ENCODE measurements around the gene EMX1.

EMX1 gene

GRCh38 chr2:72959554-72959953 is 42.2 kb downstream of the EMX1 start:
- no peak for TF ChIP-seq POLR2A (IDR thresholded peaks at IDR 0.05; ENCODE audit: low read depth, low read length)
- DNase-seq (ENCODE audit: insufficient read length, low spot score): no peak
- FAIRE-seq: no peak

DNA sequence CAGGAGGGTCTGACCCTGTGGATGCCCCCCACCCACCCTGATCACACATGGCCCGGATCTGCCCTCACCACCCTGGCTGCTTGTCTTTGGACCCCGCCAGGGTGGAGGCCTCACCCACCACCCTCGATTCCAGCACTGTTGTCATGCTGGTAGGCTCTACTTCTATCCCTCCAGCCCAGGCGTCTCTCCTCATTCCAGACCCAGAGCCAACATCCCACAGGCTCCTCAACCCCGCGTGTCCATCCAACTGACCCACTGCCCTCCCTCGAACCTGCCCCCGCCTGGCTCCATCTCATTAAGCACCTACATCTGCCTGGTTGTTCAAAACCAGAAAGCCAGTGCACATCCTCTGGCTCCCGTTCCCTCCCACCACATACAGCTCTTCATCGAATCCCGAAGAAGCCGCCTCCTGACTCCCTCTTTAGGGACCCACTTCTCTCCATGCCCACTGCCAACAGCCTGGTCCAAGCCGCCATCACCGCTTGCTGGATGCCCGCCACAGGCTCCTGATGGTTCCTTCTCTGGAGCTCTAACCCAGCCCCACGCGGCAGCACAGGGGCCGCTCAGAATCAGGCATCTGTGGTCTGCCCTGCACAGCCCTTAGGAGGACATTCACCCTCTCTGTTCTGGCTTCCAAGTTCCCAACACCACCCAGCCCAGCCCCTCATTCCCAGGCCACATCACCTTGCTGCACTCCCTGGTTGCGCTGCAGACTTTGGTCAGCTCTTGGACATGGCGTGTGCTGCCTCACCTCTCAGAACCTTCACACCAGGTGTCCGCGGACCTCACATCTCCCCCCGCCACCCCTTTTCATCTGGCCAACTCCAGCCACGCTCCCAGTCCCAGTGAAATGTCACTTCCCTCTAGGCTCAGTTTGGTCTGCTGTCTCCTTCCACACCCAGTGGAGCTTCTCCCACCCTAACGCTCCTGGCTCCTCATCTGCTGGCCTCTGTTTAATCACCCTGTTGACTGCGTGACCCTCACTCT is 43.0 kb downstream of the EMX1 start:
- TF ChIP-seq POLR2A (IDR thresholded peaks at IDR 0.05; ENCODE audit: low read depth, low read length): no peak
- FAIRE-seq: no peak
- no peak for DNase-seq (ENCODE audit: insufficient read length, low spot score)

DNA sequence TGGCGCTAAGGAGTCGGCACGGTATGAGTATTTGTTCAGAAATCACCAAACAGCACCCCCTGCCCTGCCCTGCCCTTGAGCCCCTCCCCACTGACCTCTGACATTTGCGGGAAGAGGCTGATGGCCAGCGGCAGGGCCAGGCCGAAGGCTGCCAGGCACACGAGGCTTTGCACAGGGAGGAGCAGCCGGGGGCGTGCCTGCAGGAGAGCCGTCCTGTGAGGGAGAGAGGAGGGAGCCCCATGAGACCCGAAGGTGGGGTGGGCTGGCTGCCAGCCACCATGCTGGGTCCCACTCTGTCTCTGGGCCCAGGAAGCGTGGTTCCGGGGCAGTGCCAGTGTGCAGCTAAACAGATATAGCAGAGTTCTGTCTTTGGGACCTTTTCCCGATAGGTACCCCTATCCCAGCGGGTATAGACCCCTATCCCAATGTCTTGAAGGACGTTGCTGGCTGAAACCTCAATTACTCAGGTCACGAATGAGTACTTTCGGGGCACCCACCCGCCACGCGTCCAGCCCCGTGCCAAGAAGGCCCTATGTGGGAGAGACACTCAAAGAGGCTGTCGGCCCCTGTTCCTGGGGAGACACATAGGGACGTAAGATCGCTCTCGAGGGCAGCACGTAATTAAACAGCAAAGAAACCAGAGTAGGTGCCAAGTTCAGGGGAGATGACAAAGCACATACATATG is 43.9 kb downstream of the EMX1 start:
- no peak for DNase-seq (ENCODE audit: insufficient read length, low spot score)
- FAIRE-seq: no peak
- TF ChIP-seq POLR2A (IDR thresholded peaks at IDR 0.05; ENCODE audit: low read depth, low read length): no peak

DNA sequence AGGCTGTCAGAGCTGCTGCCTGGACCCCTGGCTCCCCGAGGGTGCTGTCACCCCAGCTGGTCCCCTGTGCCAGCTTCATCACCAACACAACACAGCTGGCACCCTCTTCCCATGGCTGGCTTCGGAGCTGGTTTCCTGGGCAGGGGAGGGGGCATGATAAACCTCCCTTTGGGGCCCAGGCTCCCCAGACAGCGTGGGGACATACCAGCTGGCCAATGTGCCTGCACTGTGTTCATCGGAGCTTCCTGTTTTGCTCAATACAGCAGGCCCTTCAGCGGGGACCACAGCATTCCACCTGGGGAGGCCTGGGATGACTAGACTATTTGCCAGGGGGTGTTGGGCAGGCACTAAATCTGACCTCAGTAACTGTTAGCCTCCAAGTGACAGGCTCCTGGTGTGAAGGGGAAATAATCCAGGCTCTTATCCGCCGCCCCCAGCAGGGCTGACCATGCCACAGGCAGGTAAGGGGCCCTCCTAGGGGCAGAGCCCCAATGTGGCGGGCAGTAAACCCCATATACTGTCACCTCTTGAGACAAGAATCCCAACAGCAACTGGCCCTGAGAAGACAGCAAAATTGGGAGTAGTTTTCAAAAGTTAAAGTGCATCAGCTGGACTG is 44.6 kb downstream of the EMX1 start:
- no peak for DNase-seq (ENCODE audit: insufficient read length, low spot score)
- no peak for FAIRE-seq
- no peak for TF ChIP-seq POLR2A (IDR thresholded peaks at IDR 0.05; ENCODE audit: low read depth, low read length)

DNA sequence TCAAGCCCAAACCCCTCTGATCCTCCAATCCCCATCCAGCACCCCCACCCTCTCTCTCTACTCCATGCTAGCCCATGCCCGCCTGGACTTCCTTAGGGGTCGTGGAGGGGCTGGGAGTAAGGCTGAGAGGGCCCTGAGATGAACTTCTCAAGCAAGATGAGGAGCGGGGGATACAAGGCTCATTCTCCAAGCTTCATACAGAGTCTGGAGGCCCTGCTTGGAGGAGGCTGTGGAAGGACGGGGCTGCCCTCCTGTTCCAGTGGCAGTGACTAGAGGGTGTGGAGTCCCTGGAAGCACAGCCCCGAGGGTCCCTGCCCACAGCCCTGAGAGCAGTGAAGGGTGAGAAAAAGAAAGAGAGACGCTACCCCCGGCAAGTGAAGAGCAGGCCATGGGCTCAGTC is 45.6 kb downstream of the EMX1 start:
- no peak for TF ChIP-seq POLR2A (IDR thresholded peaks at IDR 0.05; ENCODE audit: low read depth, low read length)
- FAIRE-seq (no peak), DNase-seq (ENCODE audit: insufficient read length, low spot score) (no peak)

DNA sequence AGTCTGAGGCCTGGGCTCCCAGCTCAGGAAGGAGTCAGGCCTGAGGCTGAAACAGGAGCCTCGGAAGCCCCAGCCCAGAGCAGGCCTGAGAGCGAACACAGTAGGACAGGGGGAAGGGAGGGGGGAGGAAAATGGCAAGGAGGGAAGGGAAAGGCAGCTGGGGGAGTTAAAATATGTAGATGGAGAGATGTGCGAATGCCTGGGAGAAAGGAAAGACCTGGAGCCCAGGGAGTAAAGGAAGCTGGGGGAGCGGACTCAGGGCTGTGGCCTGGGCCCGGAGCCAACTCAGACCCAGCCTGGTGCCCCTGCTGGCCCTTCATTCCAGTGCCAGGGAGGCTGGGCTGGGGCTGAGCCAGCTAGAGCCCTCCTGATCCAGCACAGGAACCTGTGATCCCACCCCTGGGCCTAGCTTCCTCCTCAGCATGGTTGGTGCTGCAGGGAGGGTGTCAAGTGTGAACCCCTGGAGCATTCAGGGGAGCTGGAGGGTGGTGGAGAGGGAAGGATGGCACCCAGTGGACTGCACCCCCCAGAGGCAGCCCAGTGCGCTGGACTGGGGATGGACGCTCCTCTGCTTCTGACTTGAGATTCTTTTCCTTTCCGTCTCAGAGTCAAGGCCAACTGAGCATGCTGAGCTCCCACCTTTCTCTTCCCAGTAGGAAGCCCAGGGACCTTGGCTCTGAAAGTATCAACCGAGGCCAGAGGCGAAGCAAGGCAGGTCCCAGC is 46.3 kb downstream of the EMX1 start:
- FAIRE-seq: no peak

DNA sequence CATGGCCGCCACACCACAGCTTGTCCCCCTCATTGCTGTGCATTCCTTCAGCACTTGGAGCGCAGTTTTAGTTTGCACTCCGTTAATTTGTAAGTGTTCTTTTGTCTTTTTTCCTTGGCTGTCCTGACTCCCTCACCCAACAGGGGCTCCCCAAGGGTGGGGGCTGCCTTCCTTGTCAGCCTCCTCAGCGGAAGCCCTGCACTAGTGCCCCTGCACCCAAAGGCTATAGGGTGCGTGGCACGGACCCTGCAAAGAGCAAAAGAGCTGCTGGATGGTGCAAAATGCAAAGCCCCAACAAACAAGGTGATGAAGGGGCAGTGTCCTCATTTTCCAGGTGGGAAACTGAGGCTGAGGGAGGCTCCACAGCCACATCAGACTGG is 46.8 kb downstream of the EMX1 start:
- no peak for TF ChIP-seq POLR2A (IDR thresholded peaks at IDR 0.05; ENCODE audit: low read depth, low read length)
- DNase-seq (ENCODE audit: insufficient read length, low spot score) (no peak), FAIRE-seq (no peak)

More for the DNA sequence above, 46.3 kb downstream of the EMX1 start:
- DNase-seq (ENCODE audit: insufficient read length, low spot score): no peak
- TF ChIP-seq POLR2A (IDR thresholded peaks at IDR 0.05; ENCODE audit: low read depth, low read length): no peak

DNA sequence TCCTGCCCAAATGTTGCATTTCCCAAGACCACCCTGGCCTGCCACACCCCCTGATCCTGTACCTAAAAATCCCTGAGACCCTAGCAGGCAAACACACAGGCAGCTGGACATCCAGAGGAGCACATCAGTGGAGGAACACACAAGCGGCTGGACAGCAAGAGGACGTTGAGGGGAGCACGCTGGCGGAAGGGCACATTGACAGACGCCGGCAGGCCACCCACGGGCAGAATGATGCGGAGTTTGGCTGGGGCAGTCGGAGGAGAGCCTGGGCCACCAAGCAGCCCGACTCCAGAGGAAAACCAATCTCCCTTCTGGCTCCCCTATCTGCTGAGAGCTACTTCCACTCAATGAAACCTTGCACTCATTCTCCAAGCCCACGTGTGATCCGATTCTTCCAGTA is 47.7 kb downstream of the EMX1 start:
- no peak for TF ChIP-seq POLR2A (IDR thresholded peaks at IDR 0.05; ENCODE audit: low read depth, low read length)
- FAIRE-seq (no peak), DNase-seq (ENCODE audit: insufficient read length, low spot score) (no peak)

DNA sequence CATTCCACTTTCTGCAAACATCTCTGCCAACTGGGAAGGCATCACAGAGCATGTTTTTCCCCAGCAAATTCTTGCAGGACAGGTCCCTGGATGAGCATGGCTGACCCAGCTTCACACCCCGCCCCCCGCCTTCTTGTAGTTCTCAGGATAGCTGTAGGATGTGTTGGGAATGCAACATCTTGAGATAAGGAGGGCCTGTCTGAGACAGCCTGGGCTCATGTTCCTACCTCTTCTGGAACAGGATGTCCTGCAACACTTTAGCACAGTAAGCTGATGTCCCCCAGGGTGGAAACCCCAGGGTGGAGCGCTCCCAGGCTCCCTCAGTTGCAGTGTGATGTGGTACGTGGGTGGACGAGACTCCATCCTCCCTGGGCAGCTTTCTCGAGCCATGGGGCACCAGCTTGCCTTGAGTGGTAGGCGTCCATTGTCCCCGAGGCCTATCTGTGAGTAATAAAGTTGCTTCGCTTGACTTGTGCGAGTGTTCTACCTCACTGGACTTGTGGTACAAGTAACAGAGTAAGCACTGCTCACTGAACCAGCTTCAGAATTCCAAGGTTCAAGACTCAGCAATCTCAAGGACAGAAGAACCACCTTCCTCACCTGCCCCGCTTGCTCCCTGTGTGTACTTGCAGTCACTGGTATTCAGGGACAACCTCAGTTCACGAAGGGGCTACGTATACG is 48.6 kb downstream of the EMX1 start:
- no peak for DNase-seq (ENCODE audit: insufficient read length, low spot score)
- no peak for TF ChIP-seq POLR2A (IDR thresholded peaks at IDR 0.05; ENCODE audit: low read depth, low read length)
- FAIRE-seq: no peak

DNA sequence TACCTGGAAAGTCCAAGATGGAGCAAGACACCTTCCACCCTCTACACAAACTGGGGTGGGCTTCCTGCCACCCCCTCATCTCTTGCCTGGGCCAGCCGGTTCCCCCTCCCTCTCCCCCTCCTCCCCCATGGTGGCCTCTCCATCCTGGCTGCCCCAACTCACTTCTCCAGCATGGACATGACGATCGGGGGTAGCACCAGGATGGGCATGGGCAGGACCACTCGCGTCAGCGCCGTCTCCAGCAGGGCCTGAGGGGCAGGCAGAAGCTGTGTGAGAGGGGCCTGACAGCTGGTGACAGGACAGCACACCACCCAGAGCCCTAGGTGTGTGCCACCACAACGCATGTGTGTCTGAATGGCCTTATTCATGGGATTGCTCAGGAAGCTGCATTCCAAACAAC is 51.0 kb downstream of the EMX1 start:
- no peak for TF ChIP-seq POLR2A (IDR thresholded peaks at IDR 0.05; ENCODE audit: low read depth, low read length)
- DNase-seq (ENCODE audit: insufficient read length, low spot score) (no peak), FAIRE-seq (no peak)

GRCh38 chr2:72969706-72970105 is 52.4 kb downstream of the EMX1 start:
- TF ChIP-seq POLR2A (IDR thresholded peaks at IDR 0.05; ENCODE audit: low read depth, low read length): no peak
- no peak for FAIRE-seq
- no peak for DNase-seq (ENCODE audit: insufficient read length, low spot score)

DNA sequence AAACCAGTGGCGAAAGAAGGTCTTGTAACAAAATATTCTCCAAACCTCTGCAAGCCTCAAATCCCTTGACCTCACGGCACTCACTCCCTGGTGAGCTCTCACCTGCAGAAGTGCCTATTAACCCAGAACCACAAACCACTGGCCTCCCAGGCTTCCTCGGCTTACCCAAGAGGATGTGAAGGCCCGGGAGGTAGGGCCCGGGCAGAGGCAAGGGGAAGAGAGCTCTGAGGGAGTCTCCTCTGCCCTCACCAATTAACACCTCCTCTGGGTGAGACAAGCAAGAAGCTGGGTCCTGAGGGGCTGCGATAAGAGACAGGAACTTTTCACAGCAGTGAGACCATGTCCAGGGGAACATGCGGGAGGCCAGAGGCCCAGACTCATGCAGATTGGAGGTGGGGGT is 53.7 kb downstream of the EMX1 start:
- FAIRE-seq (no peak), DNase-seq (ENCODE audit: insufficient read length, low spot score) (no peak)
- no peak for TF ChIP-seq POLR2A (IDR thresholded peaks at IDR 0.05; ENCODE audit: low read depth, low read length)

Measured in H54 (cell line).